GM12878 (cell line): ENCODE measurements around the gene SLC4A9. TPM values are rescaled to one million over a fixed set of nuclear protein-coding genes. Genes with fewer than 3 reads are reported as not detected.

Source experiments
- ATAC-seq: fragments of 200-7000 bp; cut with Tn5 transposase; 3 replicates; pipeline ENCODE4 v1.9.1; 2020; ENCODE audit warnings: mild to moderate bottlenecking, moderate library complexity
- BruUV-seq: library from RNA; stranded (reverse); fragments of 400-500 nt; replicated peaks from 2 replicates; lab custom pipeline; 2021; lab: Mats Ljungman, UMichigan
- CTCF ChIA-PET: fragments of 300-600 bp; sonication (Branson Sonifier 250); formaldehyde crosslinking; extraction: SDS; loops from one replicate; lab custom pipeline; 2021; ENCODE audit warnings: inconsistent platforms; lab: Yijun Ruan, JAX
- POLR2A ChIA-PET: fragments of 350-600 bp; formaldehyde crosslinking; extraction: SDS; loops from one replicate; lab custom pipeline; 2021; ENCODE audit warnings: inconsistent platforms; lab: Charles Lee
- RAD21 ChIA-PET: fragments of 300-600 bp; sonication (Branson Sonifier 250); formaldehyde crosslinking; loops from one replicate; lab custom pipeline; 2023; ENCODE audit warnings: antibody characterized with exemption; ENCODE audit not compliant: unreplicated experiment; lab: Charles Lee
- SMC1A ChIA-PET: fragments of 300-600 bp; sonication (Branson Sonifier 250); formaldehyde crosslinking; loops from one replicate; lab custom pipeline; 2023; ENCODE audit not compliant: unreplicated experiment, uncharacterized antibody; lab: Charles Lee
- DNase-seq: peaks from one replicate; pipeline ENCODE4 v3.0.0-alpha.2; 2011; ENCODE audit warnings: low read depth, low spot score
- FAIRE-seq: peaks from 3 replicates; lab custom pipeline; 2011; peaks lifted over from hg19 to GRCh38; lab: Jason Lieb, UNC
- H2AFZ ChIP-seq: 2 replicates; pipeline ENCODE4 v1.6.0; 2011; ENCODE audit warnings: low read depth, low read length, control low read depth; ENCODE audit not compliant: control insufficient read depth
- H3K27ac ChIP-seq: 2 replicates; pipeline ENCODE4 v1.5.1; 2011; ENCODE audit warnings: control low read depth; ENCODE audit not compliant: control insufficient read depth, insufficient read depth
- H3K27me3 ChIP-seq, 2 experiments: replicated peaks in 1 of 2; 2 replicates each; pipeline versions ENCODE4 v1.6.0 to v1.6.1; 2011; ENCODE audit warnings: low read length in 1 of 2; ENCODE audit not compliant: control insufficient read depth in 2 of 2, insufficient read depth in 2 of 2
- H3K36me3 ChIP-seq, 2 experiments: 2 replicates each; pipeline ENCODE4 v1.5.1; 2011; ENCODE audit warnings: low read length in 1 of 2; ENCODE audit not compliant: control insufficient read depth in 2 of 2, insufficient read depth in 2 of 2
- H3K4me1 ChIP-seq: 2 replicates; pipeline ENCODE4 v1.6.1; 2011; ENCODE audit warnings: mild to moderate bottlenecking, low read length, moderate library complexity, mixed read lengths; ENCODE audit not compliant: control insufficient read depth, insufficient read depth
- H3K4me2 ChIP-seq: 2 replicates; pipeline ENCODE4 v1.6.0; 2011; ENCODE audit warnings: control low read depth; ENCODE audit not compliant: control insufficient read depth, insufficient read depth
- H3K4me3 ChIP-seq: fragments of 200-600 bp; sonication (generic); 2 replicates; pipeline ENCODE4 v1.5.1; 2016
- H3K79me2 ChIP-seq: 2 replicates; pipeline ENCODE4 v1.6.0; 2011; ENCODE audit warnings: low read length; ENCODE audit not compliant: control insufficient read depth, insufficient read depth
- H3K9ac ChIP-seq: 2 replicates; pipeline ENCODE4 v1.8.0; 2011; ENCODE audit warnings: low read length, control low read depth, mixed read lengths; ENCODE audit not compliant: control insufficient read depth, insufficient read depth
- H3K9me3 ChIP-seq: replicated peaks from 3 replicates; pipeline ENCODE4 v1.5.1; 2011; ENCODE audit warnings: mild to moderate bottlenecking, low read length; ENCODE audit not compliant: control insufficient read depth, insufficient read depth
- H4K20me1 ChIP-seq: 2 replicates; pipeline ENCODE4 v1.6.0; 2011; ENCODE audit not compliant: control insufficient read depth, insufficient read depth
- BACH1 ChIP-seq: fragments of 450-650 bp; IDR thresholded peaks from 2 replicates; pipeline ENCODE4 v1.6.1; 2017; ENCODE audit warnings: mild to moderate bottlenecking, borderline replicate concordance
- BCL11A ChIP-seq: IDR thresholded peaks from 2 replicates; pipeline ENCODE4 v1.6.1; 2011; ENCODE audit warnings: low read depth, low read length
- BMI1 ChIP-seq: fragments of 450-650 bp; IDR thresholded peaks from 2 replicates; pipeline ENCODE4 v1.6.1; 2016; ENCODE audit warnings: mild to moderate bottlenecking, moderate library complexity, borderline replicate concordance
- CBX3 ChIP-seq: fragments of 200-600 bp; sonication (generic); IDR thresholded peaks from 2 replicates; pipeline ENCODE4 v1.6.1; 2016; ENCODE audit warnings: low read depth, borderline replicate concordance
- FOS ChIP-seq: IDR thresholded peaks from 3 replicates; pipeline ENCODE4 v1.6.1; 2011; ENCODE audit warnings: borderline replicate concordance; ENCODE audit not compliant: insufficient read length; ENCODE audit errors: extremely low read depth
- MYB ChIP-seq: fragments of 150-350 bp; IDR thresholded peaks from 2 replicates; pipeline ENCODE4 v1.6.1; 2014; ENCODE audit warnings: mild to moderate bottlenecking, low read depth, low read length, borderline replicate concordance
- RAD21 ChIP-seq: IDR thresholded peaks from 2 replicates; pipeline ENCODE4 v1.6.1; 2011; ENCODE audit warnings: mild to moderate bottlenecking, low read depth, low read length, moderate library complexity; ENCODE audit not compliant: insufficient read depth
- RB1 ChIP-seq: fragments of 450-650 bp; formaldehyde crosslinking; IDR thresholded peaks from 2 replicates; pipeline ENCODE4 v1.6.1; 2017; ENCODE audit warnings: mild to moderate bottlenecking, borderline replicate concordance
- SMAD5 ChIP-seq: IDR thresholded peaks from 2 replicates; pipeline ENCODE4 v1.6.1; 2016; ENCODE audit warnings: antibody characterized with exemption, low read depth
- SP1 ChIP-seq: IDR thresholded peaks from one replicate; pipeline ENCODE4 v1.6.1; 2011; ENCODE audit warnings: low read depth, low read length
- SRF ChIP-seq, 2 experiments: IDR thresholded peaks; 2 replicates each; pipeline ENCODE4 v1.6.1; 2011; ENCODE audit warnings: low read depth in 2 of 2, low read length in 2 of 2, mild to moderate bottlenecking in 1 of 2, moderate library complexity in 1 of 2
- TAF1 ChIP-seq: IDR thresholded peaks from 2 replicates; pipeline ENCODE4 v1.6.1; 2011; ENCODE audit warnings: mild to moderate bottlenecking, low read depth, low read length, borderline replicate concordance
- YBX1 ChIP-seq: fragments of 450-650 bp; IDR thresholded peaks from 2 replicates; pipeline ENCODE4 v1.6.1; 2016; ENCODE audit warnings: antibody characterized with exemption
- ZNF384 ChIP-seq: IDR thresholded peaks from 2 replicates; pipeline ENCODE4 v1.6.1; 2012; ENCODE audit warnings: low read depth, mild to moderate bottlenecking, low read length, improper control_type of control experiment, borderline replicate concordance
- WGBS: methylation state at CpG from one replicate; pipeline ENCODE4 v1.1.6; 2016; ENCODE audit warnings: low lambda C conversion rate; ENCODE audit not compliant: insufficient replicate concordance, insufficient coverage; ENCODE audit errors: missing lambda C conversion rate; 5-methylcytosine and 5-hydroxymethylcytosine counted together
- in situ Hi-C: fragments of 300-500 bp; cut with MboI; formaldehyde crosslinking; loops from 9 replicates; pipeline ENCODE4 v1.14.3; 2018; ENCODE audit warnings: mixed read lengths
- intact Hi-C: fragments of 100-400 bp; cut with micrococcal nuclease; formaldehyde crosslinking; loops from one replicate; pipeline ENCODE4 v1.14.2; 2022; ENCODE audit not compliant: unreplicated experiment
- polyA plus RNA-seq, 11 experiments: library from polyadenylated mRNA; depleted of rRNA in 4 of 11; unstranded in 6 of 11; stranded (reverse) in 5 of 11; fragments of >200 nt; fragmentation: Nextera tagmentation in 4 of 11; fragmentation: Illumina TruSeq in 1 of 11; extraction: Ambion mirVana in 4 of 11; extraction: Trizol in 1 of 11; gene quantifications; 1 replicate in 1 of 11; 2 replicates in 10 of 11; pipeline versions ENCODE4 v1.2.1 to v1.2.3, GENCODE V29; 2011 to 2016; ENCODE audit warnings: inconsistent platforms in 2 of 11, missing spikeins in 2 of 11, low read depth in 1 of 11
- total RNA-seq, 4 experiments: library from RNA; depleted of rRNA in 3 of 4; stranded (reverse); fragments of >200 nt in 3 of 4; fragmentation: Illumina TruSeq in 1 of 4; extraction: Trizol in 1 of 4; gene quantifications; 2 replicates each; pipeline versions ENCODE4 v1.2.1 to v1.2.3, GENCODE V29; 2013 to 2021
- TF ChIP-seq, protein P1 (sequence below): fragments of 450-650 bp; IDR thresholded peaks from 2 replicates; pipeline ENCODE4 v1.6.1; 2017; ENCODE audit warnings: borderline replicate concordance
- TF ChIP-seq, protein P2 (sequence below): fragments of 450-650 bp; IDR thresholded peaks from 2 replicates; pipeline ENCODE4 v1.6.1; 2017; ENCODE audit warnings: mild to moderate bottlenecking
- TF ChIP-seq, protein P3 (sequence below): fragments of 450-650 bp; conservative IDR thresholded peaks from 2 replicates; pipeline ENCODE4 v1.6.1; 2017; ENCODE audit warnings: mild to moderate bottlenecking, moderate library complexity
- TF ChIP-seq, protein P4 (sequence below): fragments of 150-350 bp; IDR thresholded peaks from 2 replicates; pipeline ENCODE4 v1.6.1; 2014; ENCODE audit warnings: mild to moderate bottlenecking, low read depth, low read length

Gene SLC4A9
- total and polyA plus RNA-seq, 10 of the 15 experiments (the other 5 are each of a cell fraction or from before 2014, with no cell fraction given): 0.03 to 0.05 (median 0.05) TPM; not detected in 7

DNA sequence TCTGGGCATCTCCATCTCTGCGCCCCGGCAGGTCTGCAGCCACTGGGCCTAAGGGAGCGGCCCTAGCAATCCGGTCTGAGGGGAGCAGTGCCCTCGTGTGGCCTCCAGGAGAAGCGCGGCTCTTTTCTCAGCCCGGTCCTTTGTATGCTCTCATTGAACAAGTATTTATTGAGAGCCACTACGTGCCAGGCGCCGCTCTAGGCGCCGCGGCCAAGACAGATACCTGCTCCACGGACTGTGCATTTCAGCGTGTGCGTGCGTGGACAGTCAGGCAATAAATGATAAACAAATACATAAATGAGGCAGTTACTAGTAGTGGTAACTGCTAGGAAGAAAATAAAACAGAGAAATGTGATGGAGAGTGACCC, 2.3 kb upstream of the SLC4A9 start:
- Histone ChIP-seq H3K9ac (peak overlapping the region; percentile 25; the same call in 1 of the 2 replicates), H3K4me1 (peaks cover 11% of the 10 kb centered on the region), H3K9me3 (no peaks in the 10 kb centered on the region), H3K27me3 (no peaks in the 10 kb centered on the region), H3K4me2 (peak overlapping the region; percentile 49), H4K20me1 (no peaks in the 10 kb centered on the region), H3K36me3 (no peaks in the 10 kb centered on the region), H3K79me2 (no peaks in the 10 kb centered on the region), H3K4me3 (no peak overlapping the region), H3K27ac (no peak overlapping the region), H2AFZ (peak overlapping the region; percentile 75)
- FAIRE-seq: peak; percentile 92
- POLR2A ChIA-PET: no interaction called here
- WGBS: 2% methylated on average over 18 of the region's 18 CpGs
- BruUV-seq: no TSS peak
- SMC1A ChIA-PET: interaction anchor here (0.7 to 2.8 kb wide), 3 partner anchors 12 to 393 kb away, joined by 3 to 20 read pairs (median 9); partner anchors contain the start of gene HBEGF
- CTCF ChIA-PET: interaction anchor here (0.9 to 3.3 kb wide), 6 partner anchors 15 to 118 kb away, joined by 3 to 44 read pairs (median 10); no protein-coding TSS in a partner anchor
- RAD21 ChIA-PET: interaction anchor here (1.9 kb wide), 1 partner anchor 113 kb away, joined by 22 read pairs; no protein-coding TSS in a partner anchor
- peak; percentile 98 for ATAC-seq
- intact Hi-C loops (loop anchor here (1.0 to 5.0 kb wide), 3 partner anchors 113 to 180 kb away; partner anchors contain the start of gene CYSTM1), in situ Hi-C loops (no loop called here)
- DNase-seq: no peak
- TF ChIP-seq RB1: no peak; the same call in 1 of the 2 replicates
- TF ChIP-seq, protein P1, sequence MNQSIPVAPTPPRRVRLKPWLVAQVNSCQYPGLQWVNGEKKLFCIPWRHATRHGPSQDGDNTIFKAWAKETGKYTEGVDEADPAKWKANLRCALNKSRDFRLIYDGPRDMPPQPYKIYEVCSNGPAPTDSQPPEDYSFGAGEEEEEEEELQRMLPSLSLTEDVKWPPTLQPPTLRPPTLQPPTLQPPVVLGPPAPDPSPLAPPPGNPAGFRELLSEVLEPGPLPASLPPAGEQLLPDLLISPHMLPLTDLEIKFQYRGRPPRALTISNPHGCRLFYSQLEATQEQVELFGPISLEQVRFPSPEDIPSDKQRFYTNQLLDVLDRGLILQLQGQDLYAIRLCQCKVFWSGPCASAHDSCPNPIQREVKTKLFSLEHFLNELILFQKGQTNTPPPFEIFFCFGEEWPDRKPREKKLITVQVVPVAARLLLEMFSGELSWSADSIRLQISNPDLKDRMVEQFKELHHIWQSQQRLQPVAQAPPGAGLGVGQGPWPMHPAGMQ: no peak
- TF ChIP-seq, protein P2, sequence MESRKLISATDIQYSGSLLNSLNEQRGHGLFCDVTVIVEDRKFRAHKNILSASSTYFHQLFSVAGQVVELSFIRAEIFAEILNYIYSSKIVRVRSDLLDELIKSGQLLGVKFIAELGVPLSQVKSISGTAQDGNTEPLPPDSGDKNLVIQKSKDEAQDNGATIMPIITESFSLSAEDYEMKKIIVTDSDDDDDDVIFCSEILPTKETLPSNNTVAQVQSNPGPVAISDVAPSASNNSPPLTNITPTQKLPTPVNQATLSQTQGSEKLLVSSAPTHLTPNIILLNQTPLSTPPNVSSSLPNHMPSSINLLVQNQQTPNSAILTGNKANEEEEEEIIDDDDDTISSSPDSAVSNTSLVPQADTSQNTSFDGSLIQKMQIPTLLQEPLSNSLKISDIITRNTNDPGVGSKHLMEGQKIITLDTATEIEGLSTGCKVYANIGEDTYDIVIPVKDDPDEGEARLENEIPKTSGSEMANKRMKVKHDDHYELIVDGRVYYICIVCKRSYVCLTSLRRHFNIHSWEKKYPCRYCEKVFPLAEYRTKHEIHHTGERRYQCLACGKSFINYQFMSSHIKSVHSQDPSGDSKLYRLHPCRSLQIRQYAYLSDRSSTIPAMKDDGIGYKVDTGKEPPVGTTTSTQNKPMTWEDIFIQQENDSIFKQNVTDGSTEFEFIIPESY: no peak
- TF ChIP-seq YBX1: no peak
- TF ChIP-seq, protein P3, sequence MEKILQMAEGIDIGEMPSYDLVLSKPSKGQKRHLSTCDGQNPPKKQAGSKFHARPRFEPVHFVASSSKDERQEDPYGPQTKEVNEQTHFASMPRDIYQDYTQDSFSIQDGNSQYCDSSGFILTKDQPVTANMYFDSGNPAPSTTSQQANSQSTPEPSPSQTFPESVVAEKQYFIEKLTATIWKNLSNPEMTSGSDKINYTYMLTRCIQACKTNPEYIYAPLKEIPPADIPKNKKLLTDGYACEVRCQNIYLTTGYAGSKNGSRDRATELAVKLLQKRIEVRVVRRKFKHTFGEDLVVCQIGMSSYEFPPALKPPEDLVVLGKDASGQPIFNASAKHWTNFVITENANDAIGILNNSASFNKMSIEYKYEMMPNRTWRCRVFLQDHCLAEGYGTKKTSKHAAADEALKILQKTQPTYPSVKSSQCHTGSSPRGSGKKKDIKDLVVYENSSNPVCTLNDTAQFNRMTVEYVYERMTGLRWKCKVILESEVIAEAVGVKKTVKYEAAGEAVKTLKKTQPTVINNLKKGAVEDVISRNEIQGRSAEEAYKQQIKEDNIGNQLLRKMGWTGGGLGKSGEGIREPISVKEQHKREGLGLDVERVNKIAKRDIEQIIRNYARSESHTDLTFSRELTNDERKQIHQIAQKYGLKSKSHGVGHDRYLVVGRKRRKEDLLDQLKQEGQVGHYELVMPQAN: no peak; the same call in 1 of the 2 replicates
- TF ChIP-seq BMI1: no peak
- TF ChIP-seq, protein P4, sequence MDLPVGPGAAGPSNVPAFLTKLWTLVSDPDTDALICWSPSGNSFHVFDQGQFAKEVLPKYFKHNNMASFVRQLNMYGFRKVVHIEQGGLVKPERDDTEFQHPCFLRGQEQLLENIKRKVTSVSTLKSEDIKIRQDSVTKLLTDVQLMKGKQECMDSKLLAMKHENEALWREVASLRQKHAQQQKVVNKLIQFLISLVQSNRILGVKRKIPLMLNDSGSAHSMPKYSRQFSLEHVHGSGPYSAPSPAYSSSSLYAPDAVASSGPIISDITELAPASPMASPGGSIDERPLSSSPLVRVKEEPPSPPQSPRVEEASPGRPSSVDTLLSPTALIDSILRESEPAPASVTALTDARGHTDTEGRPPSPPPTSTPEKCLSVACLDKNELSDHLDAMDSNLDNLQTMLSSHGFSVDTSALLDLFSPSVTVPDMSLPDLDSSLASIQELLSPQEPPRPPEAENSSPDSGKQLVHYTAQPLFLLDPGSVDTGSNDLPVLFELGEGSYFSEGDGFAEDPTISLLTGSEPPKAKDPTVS: no peak
- no peak for TF ChIP-seq SP1
- TF ChIP-seq ZNF384: no peak
- TF ChIP-seq SRF (IDR thresholded peaks at IDR 0.05; ENCODE audit: low read depth in 2 of 2, low read length in 2 of 2): no peak
- TF ChIP-seq BCL11A: no peak
- peak; percentile 85 for TF ChIP-seq RAD21
- TF ChIP-seq TAF1: no peak
- TF ChIP-seq BACH1: no peak
- TF ChIP-seq SMAD5: no peak
- TF ChIP-seq FOS: no peak
- no peak for TF ChIP-seq CBX3
- no peak for TF ChIP-seq MYB
